ENCODE measurements around the gene MTTP.

- TF ChIP-seq CTCF (IDR thresholded peaks at IDR 0.05; ENCODE audit: low read length) (no peak), EZH2 (IDR thresholded peaks at IDR 0.05; ENCODE audit: borderline replicate concordance, low read length) (no peak)
These were observed 59.1 kb downstream of the MTTP start for GRCh38 chr4:99633772-99634171.

Measured in OCI-LY1 (cell line).